ENCODE results near the gene C9orf40.

GRCh38 chr9:74958587-74958986 is 5.9 kb upstream of the C9orf40 start:
- no peak for TF ChIP-seq CTCF (conservative IDR thresholded peaks at IDR 0.05; ENCODE audit: low read depth, low read length)
- no peak for TF ChIP-seq RAD21 (IDR thresholded peaks at IDR 0.05; ENCODE audit: low read length)
- no peak for TF ChIP-seq MAFK (IDR thresholded peaks at IDR 0.05; ENCODE audit: low read depth, low read length)
